Panc1 (cell line): ENCODE results near the gene CD300LB. TPM values are rescaled to one million over a fixed set of nuclear protein-coding genes. Genes with fewer than 3 reads are reported as not detected.

Experiments
- ATAC-seq: fragments of 200-7000 bp; cut with Tn5 transposase; 2 replicates; pipeline ENCODE4 v1.9.1; 2020; ENCODE audit warnings: mild to moderate bottlenecking, moderate library complexity
- Bru-seq: library from RNA; stranded (reverse); fragments of 400-500 nt; gene quantifications from one replicate; lab custom pipeline; 2021; lab: Mats Ljungman, UMichigan
- BruChase-seq, 2 experiments: library from RNA; stranded (reverse); fragments of 400-500 nt; gene quantifications; one replicate each; lab custom pipeline; 2021; lab: Mats Ljungman, UMichigan
- BruUV-seq: library from RNA; stranded (reverse); fragments of 400-500 nt; replicated peaks from 2 replicates; lab custom pipeline; 2021; lab: Mats Ljungman, UMichigan
- CTCF ChIA-PET: fragments of 300-600 bp; sonication (Branson Sonifier 250); formaldehyde crosslinking; loops from one replicate; lab custom pipeline; 2022; ENCODE audit warnings: antibody characterized with exemption; lab: Charles Lee
- POLR2A ChIA-PET: fragments of 300-600 bp; sonication (Branson Sonifier 250); formaldehyde crosslinking; loops from one replicate; lab custom pipeline; 2022; ENCODE audit warnings: antibody characterized with exemption; lab: Charles Lee
- DNase-seq: peaks from one replicate; pipeline ENCODE4 v3.0.0-alpha.2; 2010; ENCODE audit warnings: low read depth, low spot score
- H3K27ac ChIP-seq: 2 replicates; pipeline ENCODE4 v1.5.1; 2011; ENCODE audit warnings: mild to moderate bottlenecking, low read length, inconsistent platforms
- H3K27me3 ChIP-seq: fragments of 200-500 bp; sonication (Bioruptor generic); 2 replicates; pipeline ENCODE4 v1.6.0; 2014; ENCODE audit warnings: low read length, inconsistent platforms; ENCODE audit not compliant: control insufficient read depth, insufficient read depth
- H3K36me3 ChIP-seq: fragments of 200-500 bp; sonication (Bioruptor generic); 2 replicates; pipeline ENCODE4 v1.5.1; 2014; ENCODE audit warnings: inconsistent platforms, mild to moderate bottlenecking, low read length, moderate library complexity; ENCODE audit not compliant: control insufficient read depth, insufficient read depth
- H3K4me1 ChIP-seq: 2 replicates; pipeline ENCODE4 v1.5.1; 2011; ENCODE audit warnings: inconsistent platforms, mild to moderate bottlenecking, low read length, moderate library complexity; ENCODE audit not compliant: control insufficient read depth, insufficient read depth
- H3K4me3 ChIP-seq, 2 experiments: 2 replicates each; pipeline ENCODE4 v1.5.1; 2011 to 2012; ENCODE audit warnings: low read depth in 2 of 2, low read length in 2 of 2, mild to moderate bottlenecking in 2 of 2, inconsistent platforms in 1 of 2, moderate library complexity in 1 of 2
- H3K9me3 ChIP-seq: fragments of 200-500 bp; sonication (Bioruptor generic); 2 replicates; pipeline ENCODE4 v1.5.1; 2014; ENCODE audit warnings: low read depth, mild to moderate bottlenecking, inconsistent platforms, low read length, moderate library complexity; ENCODE audit not compliant: control insufficient read depth, insufficient read depth
- CTCF ChIP-seq: fragments of 450-650 bp; IDR thresholded peaks from 2 replicates; pipeline ENCODE4 v1.5.1; 2017; ENCODE audit warnings: mild to moderate bottlenecking
- POLR2AphosphoS5 ChIP-seq: IDR thresholded peaks from 2 replicates; pipeline ENCODE4 v1.6.1; 2012; ENCODE audit warnings: mild to moderate bottlenecking, low read depth, low read length, moderate library complexity
- REST ChIP-seq, 2 experiments: IDR thresholded peaks; 2 replicates each; pipeline ENCODE4 v1.6.1; 2011 to 2012; ENCODE audit warnings: low read depth in 2 of 2, control low read depth in 1 of 2, low read length in 1 of 2, mild to moderate bottlenecking in 1 of 2, moderate library complexity in 1 of 2; ENCODE audit not compliant: insufficient read depth in 1 of 2
- SIN3A ChIP-seq: IDR thresholded peaks from 2 replicates; pipeline ENCODE4 v1.6.1; 2012; ENCODE audit warnings: low read depth, mild to moderate bottlenecking, low read length, moderate library complexity, borderline replicate concordance; ENCODE audit not compliant: insufficient read depth
- TCF7L2 ChIP-seq: IDR thresholded peaks from 2 replicates; pipeline ENCODE4 v1.6.1; 2011; ENCODE audit warnings: mild to moderate bottlenecking, low read depth, low read length, inconsistent platforms
- in situ Hi-C: cut with HindIII; loops from 2 replicates; pipeline ENCODE4 v1.10.0; 2016; ENCODE audit warnings: low sequenced_read_pairs, low pct_unique_long_range_greater_than_20kb
- intact Hi-C: fragments of 100-400 bp; cut with micrococcal nuclease; formaldehyde crosslinking; loops from one replicate; pipeline ENCODE4 v1.10.0; 2022; ENCODE audit not compliant: unreplicated experiment
- long read RNA-seq: library from polyadenylated mRNA; unstranded; transcript quantifications from one replicate; pipeline ENCODE4 v2.0.0, GENCODE V29; 2021; ENCODE audit not compliant: unreplicated experiment
- polyA plus RNA-seq: library from polyadenylated mRNA; unstranded; fragments of >200 nt; gene quantifications from one replicate; pipeline ENCODE4 v1.2.1, GENCODE V29; 2012; ENCODE audit warnings: missing spikeins; ENCODE audit not compliant: insufficient read length
- total RNA-seq: library from RNA; stranded (reverse); gene quantifications from one replicate; pipeline ENCODE4 v1.2.1, GENCODE V29; 2021; ENCODE audit not compliant: unreplicated experiment

The CD300LB gene
- total RNA-seq, result not detected
- polyA plus RNA-seq, result not detected
- not detected for Bru-seq, nascent RNA
- BruChase-seq, experiment 1, labeled RNA remaining after a 2-hour chase, result not detected
- not detected for BruChase-seq, experiment 2, labeled RNA remaining after a 6-hour chase
- long read RNA-seq, result 0 reads

- CTCF ChIA-PET, result interaction anchor here (0.6 to 1.3 kb wide), 3 partner anchors 35 to 235 kb away, joined by 3 to 4 read pairs (median 4); no protein-coding TSS in a partner anchor
- intact Hi-C loops, result loop anchor here (5.0 kb wide), 1 partner anchor 164 kb away; the partner anchor contains the start of gene GPR142
- POLR2A ChIA-PET, result no interaction called here
Measured at GRCh38 chr17:74531231-74531761, at the start of gene CD300LB. CD300LB (minus strand) TSS chr17:74531475; CDS start chr17:74531350, 125 bp downstream.

GRCh38 chr17:74579900-74580299 is 48.6 kb upstream of the CD300LB start:
- Histone ChIP-seq H3K27ac (no peak overlapping the region), H3K36me3 (no peaks in the 10 kb centered on the region), H3K9me3 (no peaks in the 10 kb centered on the region; the same call in 1 of the 2 replicates), H3K4me1 (no peaks in the 10 kb centered on the region), H3K27me3 (peaks cover 6% of the 10 kb centered on the region; the same call in 1 of the 2 replicates), H3K4me3 (no peak overlapping the region)
- DNase-seq (no peak), ATAC-seq (no peak)
- in situ Hi-C loops, result no loop called here
- CTCF ChIA-PET, result no interaction called here
- POLR2A ChIA-PET, result no interaction called here
- intact Hi-C loops, result no loop called here
- no TSS peak for BruUV-seq
- TF ChIP-seq CTCF, result no peak
- no peak for TF ChIP-seq SIN3A
- no peak for TF ChIP-seq POLR2AphosphoS5
- TF ChIP-seq REST (IDR thresholded peaks at IDR 0.05; ENCODE audit: insufficient read depth in 1 of 2, low read depth in 2 of 2, low read length in 1 of 2), result no peak

More at GRCh38 chr17:74531231-74531761, at the start of gene CD300LB:
- Histone ChIP-seq H3K4me1 (no peaks in the 10 kb centered on the region; the same call in 1 of the 2 replicates), H3K36me3 (no peaks in the 10 kb centered on the region), H3K27ac (no peak within 1 kb of the TSS), H3K9me3 (no peaks in the 10 kb centered on the region), H3K27me3 (peaks cover 27% of the 10 kb centered on the region), H3K4me3 (no peak within 1 kb of the TSS)
- no peak for DNase-seq
- no peak for TF ChIP-seq SIN3A
- TF ChIP-seq CTCF, result no peak
- TF ChIP-seq TCF7L2, result no peak
- TF ChIP-seq REST (IDR thresholded peaks at IDR 0.05; ENCODE audit: insufficient read depth in 1 of 2, low read depth in 2 of 2, low read length in 1 of 2), result no peak
- no peak for TF ChIP-seq POLR2AphosphoS5
- ATAC-seq, result no peak
- in situ Hi-C loops, result no loop called here
- no TSS peak for BruUV-seq
